Retina (tissue), 1 donor: Measurements from ENCODE around the gene TBCD.

Source experiments
- DNase-seq: peaks from one replicate; pipeline ENCODE4 v3.0.0-alpha.2; 2016

Gene TBCD

DNA sequence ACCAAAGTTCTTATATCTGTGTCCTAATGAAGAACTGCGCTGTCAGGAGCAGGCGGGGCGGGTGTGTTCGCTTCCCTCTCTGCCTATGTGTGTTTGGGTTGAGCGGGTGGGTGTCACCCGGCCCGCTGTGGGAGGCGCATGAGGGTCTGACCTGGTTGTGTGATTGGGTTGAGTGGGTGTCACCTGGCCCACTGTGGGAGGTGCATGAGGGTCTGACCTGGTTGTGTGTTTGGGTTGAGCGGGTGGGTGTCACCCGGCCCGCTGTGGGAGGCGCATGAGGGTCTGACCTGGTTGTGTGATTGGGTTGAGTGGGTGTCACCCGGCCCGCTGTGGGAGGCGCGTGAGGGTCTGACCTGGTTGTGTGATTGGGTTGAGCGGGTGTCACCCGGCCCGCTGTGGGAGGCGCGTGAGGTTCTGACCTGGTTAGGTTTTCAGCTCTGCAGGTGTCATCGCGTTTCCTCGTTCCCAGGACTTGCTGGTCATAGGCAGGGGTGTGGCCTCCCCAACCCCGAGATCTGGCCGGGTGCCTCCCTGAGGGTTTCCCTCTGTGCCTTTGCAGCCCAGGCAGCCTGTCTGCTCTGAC lies 157.5 kb downstream of the TBCD start:
- no peak for DNase-seq

GRCh38 chr17:82910041-82910481 lies 158.2 kb downstream of the TBCD start:
- no peak for DNase-seq

- no peak for DNase-seq
Measured at GRCh38 chr17:82910770-82911169, 158.9 kb downstream of the TBCD start.

DNA sequence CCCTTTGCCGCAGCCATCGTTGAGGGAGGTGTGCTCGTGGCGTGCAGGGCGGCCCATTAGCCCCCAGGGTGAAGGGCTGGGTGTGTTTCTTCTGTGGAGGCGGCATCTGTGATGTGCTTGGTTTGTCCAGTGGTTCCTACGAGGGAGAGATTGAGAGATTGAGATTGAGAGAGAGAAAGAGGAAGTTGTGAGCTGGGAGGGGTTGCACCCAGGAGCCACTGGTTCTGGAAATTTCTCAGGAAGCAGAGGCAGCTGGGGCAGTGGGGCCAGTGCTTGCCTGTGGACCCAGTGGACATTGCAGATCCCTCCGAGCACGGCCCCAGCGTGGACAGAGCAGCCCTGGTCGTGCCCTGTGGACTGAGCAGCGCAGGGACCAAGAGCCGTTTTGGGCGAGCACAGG lies 160.0 kb downstream of the TBCD start:
- no peak for DNase-seq

- DNase-seq = no peak
Measured at GRCh38 chr17:82912484-82913089, 160.7 kb downstream of the TBCD start.

- no peak for DNase-seq
Measured at GRCh38 chr17:82913304-82914043, 161.6 kb downstream of the TBCD start.

DNA sequence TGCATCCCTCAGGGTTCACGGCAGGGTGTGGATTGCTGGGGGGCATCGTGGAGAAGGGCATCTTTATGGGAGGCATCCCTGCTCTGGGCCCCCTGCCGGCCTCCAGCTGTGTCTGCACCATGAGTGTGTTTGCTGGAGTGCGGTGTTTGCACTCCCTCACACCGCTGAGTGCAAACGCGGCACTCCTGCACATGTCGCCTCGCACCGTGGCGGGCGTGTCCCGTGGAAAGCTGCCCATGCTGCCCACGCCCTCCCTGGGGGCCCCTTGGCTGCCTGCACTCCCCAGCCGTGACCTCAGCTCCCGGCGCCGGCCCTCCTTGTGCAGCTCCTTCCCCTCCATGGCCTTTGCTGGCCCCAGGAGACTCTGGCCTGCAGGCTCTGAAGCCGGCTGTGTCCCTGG lies 162.5 kb downstream of the TBCD start:
- no peak for DNase-seq

DNA sequence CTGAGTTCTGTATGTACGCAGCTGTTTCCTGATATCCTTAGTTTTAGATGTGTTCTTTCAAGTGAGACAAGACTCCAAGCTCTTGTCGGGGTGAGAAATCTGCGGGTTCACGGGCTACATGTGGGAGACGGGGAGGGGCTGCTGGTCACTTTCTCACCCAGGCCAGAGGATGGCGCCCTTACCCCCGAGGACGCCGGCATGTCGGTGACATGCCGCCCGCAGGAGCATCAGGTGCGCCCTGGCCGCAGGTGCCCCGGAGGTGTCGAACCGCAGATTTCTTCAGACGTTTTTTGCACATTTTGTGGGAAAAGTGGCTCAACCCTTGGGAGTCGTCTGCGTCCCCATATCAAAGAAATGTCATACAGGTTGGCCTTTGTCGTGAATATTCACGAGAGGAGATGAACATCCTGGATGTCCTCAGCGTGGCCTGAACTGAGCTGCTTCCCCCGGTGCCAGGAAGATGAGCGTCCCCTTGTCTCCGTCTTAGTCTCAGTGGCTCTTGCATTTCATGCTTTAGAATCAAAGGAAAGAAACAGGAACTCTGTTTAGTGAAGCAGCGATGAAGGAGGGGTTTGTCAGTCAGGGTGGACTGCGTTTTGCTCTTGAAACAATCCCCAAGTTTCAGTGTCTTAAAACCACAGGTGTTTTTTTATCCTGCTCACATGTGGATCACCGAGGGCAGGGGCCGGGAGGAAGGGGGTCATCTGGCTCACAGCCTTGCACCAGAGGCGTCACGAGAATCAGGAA lies 163.3 kb downstream of the TBCD start:
- no peak for DNase-seq

DNA sequence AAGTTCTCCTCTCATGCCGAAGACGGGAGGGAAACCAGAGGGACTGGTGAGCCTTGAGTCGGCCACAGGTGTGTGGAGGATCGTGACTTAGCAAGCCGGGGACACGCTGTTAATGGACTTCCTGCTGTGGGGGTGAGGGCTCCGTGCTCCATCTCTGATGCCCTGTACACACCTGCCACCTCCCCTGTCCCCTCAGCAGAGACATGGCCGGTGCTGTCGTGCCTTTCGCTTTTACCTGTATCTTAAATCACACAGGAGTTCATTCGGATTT lies 163.8 kb downstream of the TBCD start:
- DNase-seq = no peak

DNA sequence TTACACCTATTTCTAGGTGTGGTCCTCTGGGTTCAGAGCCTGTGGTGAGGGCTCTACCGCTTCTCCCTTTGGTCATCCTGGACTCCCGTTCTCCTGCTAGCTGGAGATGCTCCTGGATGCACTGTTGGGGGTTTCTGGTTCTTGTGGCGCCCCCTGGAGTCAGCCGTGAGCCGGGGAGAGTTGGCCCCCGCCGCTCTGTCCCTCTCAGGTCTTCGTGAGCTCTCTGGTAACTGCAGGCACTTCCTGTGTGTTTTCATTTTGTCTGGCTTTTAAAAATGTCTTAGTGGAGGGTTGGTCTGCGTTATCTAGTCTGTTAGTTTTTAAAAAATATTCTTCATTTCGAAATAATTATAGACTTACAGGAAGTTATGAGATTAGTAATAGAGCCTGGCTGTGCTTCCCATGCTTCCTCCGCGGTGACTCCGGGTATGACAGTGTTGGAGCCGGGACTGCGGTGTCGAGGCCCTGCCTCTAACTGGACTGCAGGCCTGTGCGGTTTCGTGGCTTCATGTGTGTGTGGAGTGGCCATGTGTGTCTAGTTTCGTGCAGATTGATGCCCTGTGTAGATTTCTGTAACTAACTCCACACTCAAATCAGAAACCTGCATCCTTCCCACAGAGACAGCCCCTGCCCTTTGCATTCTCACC lies 166.0 kb downstream of the TBCD start:
- no peak for DNase-seq

DNA sequence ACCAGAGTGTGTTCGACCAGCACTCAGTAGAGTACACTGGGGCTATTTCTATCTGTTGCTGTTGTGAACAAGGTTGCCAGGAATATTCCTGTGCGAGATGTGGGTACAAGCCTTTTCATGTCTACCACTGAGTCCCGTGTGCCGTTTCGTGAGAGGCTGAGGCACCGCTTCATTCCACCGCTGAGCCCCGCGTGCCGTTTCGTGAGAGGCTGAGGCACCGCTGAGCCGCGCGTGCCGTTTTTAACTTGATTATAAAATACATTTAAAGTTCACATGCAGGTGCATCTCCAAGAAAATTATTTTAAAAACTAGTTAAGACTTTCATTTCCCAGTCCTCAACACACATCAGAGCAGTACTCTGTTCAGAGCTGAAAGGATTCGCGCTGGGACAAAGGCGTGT lies 166.6 kb downstream of the TBCD start:
- no peak for DNase-seq

DNA sequence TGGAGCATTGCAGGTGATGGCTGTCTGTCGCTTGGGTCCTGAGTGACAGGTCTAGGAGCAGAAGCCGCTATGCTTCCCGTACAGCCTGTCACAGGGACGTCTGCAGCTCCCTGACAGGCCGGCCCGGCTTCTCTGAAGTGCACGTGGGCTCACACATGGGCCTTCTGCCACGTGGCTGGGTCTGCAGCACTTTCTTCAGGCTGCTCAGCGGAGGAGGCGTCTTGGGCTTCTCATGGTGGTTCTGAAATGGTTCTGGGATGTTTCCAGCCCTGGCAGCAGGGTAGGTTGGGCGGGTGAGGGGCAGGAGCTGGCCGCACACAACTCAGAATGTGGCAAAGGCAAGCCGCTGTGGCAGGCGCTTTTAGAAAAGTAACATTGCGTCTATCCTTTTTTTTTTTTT lies 168.3 kb downstream of the TBCD start:
- no peak for DNase-seq

DNA sequence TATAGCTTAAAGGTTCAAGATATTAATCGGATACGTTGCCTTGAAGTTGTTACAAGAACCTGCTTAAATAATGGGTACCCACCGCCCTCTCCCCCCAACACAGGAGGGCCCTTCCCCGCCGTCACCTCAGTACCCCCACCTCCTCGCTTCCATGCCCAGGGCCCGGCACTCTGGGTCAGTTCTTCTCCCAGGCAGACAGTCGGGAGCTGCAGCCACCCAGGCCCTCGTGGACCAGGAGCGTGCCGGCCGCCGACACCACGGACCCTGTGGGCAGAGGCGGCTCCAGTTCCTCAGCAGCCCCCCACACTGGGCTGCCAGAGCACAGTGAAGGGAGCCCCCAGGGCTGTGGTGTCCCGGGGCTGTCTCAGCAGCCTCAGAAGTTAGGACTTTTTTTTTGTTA lies 168.8 kb downstream of the TBCD start:
- no peak for DNase-seq

- no peak for DNase-seq
Measured at GRCh38 chr17:82921426-82921825, 169.6 kb downstream of the TBCD start.

DNA sequence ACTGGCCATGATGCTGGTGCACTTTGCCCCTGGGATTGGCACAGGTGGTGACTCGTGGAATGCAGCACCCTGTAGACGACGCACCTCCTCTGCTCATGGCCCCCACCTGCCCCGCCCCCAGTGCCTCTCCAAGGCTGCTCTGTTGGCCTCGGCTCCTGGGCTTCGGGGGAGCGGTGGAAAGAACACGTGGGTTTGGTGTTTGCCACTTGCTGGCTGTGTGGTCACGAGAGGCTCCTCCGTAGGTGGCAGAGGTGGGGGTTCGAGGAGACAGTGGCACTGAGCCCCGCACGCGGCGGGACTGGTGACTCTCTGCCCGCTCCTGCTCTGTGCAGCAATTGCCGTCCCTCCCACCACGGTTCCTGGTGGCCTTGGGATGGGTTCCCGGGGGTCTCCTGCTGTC lies 170.8 kb downstream of the TBCD start:
- DNase-seq = no peak

DNA sequence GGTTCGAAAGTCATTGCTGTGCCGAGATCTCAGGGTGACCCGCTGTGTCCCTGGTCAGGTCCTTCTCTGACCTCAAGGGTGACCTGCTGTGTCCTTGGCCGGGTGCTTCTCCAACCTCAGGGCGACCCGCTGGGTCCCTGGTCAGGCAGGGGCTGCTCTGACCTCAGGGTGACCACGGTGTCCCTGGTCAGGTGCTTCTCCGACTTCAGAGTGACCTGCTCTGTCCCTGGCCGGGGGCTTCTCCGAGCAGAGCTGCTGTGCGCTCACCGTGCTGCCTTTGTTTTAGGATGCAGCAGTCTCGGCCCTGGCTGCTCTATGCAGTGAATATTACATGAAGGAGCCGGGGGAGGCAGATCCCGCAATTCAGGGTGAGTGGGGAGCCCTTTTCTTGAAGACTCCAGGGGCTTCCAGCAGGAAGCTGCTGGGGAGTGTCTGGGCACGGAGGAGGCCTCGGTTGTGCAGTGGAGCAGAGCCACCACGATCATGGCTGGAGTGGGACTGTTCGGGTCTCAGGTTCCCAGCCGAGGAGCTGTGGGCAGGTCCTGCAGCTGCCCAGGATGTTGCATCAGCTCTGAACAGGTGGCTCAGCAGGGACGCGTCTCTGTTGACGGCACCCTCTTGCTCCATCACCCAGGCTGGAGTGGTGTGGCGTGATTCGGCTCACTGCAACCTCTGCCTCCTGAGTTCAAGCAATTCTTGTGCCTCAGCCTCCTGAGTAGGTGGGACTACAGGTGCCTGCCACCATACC lies 171.7 kb downstream of the TBCD start:
- DNase-seq = no peak

DNA sequence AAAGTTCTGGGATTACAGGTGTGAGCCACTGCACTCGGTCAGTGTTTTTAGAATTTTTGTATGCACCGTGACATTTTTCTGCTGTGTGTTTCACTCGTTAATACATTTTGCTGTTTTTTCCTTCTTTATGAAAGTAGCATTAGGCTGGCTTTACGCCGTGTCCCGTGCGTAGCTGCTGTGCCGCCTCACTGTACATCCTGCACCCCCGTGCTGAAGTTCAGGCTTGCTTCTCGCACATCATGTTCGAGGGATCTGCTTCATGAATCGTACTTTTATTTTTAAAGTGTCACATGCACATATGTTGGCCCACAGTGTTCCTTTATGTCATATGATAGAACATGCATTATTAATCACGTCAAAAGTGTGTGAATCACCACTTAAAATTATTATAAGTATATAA lies 172.3 kb downstream of the TBCD start:
- DNase-seq = no peak

GRCh38 chr17:82924812-82925211 lies 172.9 kb downstream of the TBCD start:
- no peak for DNase-seq

DNA sequence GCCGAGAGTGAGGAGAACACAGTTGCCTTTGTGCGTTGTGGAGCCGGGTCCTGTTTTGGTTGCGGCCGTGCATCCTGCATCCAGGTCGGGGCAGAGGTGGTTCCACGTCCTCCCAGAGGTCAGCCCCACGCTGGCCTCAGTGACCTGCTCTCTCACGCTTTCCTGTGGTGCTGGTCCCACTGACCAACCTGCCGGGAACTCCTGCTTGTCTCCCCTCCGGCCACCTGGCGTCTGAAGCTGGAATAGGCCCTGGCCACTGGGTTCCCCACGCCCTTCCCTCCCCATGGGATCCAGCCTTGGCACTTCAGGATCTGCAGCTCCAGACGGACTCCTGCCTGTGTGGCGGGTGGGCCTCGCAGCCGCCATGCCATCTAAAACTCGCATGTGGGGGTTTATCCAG lies 173.5 kb downstream of the TBCD start:
- no peak for DNase-seq

DNA sequence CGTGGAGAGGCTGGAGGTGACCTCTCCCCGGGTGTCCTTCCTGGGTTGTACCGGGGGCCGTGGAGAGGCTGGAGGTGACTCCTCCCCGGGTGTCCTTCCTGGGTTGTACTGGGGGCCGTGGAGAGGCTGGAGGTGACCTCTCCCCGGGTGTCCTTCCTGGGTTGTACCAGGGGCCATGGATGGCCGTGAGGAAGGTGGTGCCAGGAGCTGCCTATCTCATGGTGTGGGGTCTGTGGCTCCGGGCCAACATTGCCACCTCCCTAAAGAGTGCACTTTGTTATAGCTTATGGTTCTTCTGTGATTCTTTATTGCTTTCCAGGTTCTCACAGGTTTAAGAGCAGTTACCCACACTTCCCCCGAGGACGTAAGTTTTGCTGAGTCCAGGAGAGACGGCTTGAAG lies 174.2 kb downstream of the TBCD start:
- no peak for DNase-seq

DNA sequence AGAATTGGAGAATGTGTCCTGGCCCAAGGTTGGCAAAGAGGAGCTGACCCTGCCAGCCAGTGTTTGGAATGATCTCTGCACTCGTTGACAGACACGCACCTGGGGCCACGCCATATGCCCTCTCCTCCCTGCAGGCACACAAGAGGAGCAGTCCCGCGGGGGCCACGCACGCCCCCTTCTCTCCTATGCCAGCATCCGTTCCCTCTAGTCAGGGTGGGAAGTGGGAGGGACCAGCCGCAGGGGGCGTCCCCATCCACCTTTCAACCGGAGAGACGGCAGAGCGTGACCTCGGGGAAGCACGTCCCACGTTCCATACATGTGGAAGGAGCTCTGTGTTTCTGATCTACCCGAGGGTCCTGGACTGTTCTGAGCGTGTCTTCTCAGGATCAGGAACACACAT lies 174.9 kb downstream of the TBCD start:
- DNase-seq = no peak

GRCh38 chr17:82927311-82927660 lies 175.4 kb downstream of the TBCD start:
- no peak for DNase-seq
